GM21786 (cell line): ENCODE measurements around the gene LMAN1L.
A peak's percentile ranks its signal among the peaks of the same experiment; 100 is the strongest.

Experiments used
- ATAC-seq: cut with Tn5 transposase; IDR thresholded peaks from one replicate; pipeline ENCODE4 v1.9.1; 2021; ENCODE audit not compliant: unreplicated experiment

Gene LMAN1L

DNA sequence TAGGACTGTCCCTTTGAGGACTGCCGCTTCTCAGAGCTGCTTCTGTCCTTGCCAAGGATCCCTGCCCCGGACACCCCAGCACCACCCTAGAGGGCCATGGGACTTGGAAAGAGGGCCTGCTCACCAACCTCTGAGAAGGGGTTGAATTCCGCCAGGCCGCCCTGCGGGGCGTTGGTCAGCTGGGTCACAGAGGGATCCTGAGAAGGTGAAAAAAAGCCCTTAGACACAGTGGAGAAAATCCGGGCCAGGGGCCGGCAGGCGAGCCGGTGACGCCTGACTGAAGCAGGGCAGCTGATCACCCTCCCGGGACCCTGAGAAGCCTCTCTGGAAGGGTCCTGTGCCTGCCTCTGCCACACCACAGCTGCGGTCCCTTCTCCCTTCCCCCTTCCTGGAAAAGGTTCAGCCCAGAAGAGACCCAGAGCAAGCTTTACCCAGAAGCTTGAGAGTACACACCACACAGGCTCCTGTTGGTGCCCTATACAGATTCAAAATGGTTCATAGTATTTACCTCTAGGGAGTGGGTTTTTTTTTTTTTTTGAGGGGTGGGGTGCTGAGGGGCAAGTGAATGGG lies 41.9 kb downstream of the LMAN1L start:
- ATAC-seq = no peak

GRCh38 chr15:74855857-74856256 lies 43.2 kb downstream of the LMAN1L start:
- ATAC-seq = no peak

- ATAC-seq = no peak
Observed at GRCh38 chr15:74856537-74856936, 43.9 kb downstream of the LMAN1L start.

- ATAC-seq = peak; percentile 75
Observed at GRCh38 chr15:74857082-74857655, 44.5 kb downstream of the LMAN1L start.

GRCh38 chr15:74857671-74858368 lies 45.2 kb downstream of the LMAN1L start:
- ATAC-seq = peak; percentile 13

DNA sequence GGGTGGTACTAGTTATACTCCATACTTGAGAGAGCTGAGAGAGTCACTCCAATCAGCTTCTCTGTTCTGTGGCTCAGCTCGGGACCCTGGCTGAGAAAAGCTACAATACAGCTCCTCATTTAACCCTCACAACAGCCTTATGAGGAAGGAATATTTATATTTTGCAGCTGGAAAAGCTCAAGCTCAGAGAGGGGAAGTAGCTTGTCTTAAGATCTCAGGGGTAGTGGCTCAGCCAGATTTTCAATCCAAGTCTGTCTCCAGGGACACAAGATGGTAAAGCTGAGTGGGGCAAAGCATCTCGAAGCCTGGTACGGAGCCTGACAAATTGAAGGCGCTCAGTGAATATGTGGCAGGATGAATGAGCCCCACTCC lies 45.7 kb downstream of the LMAN1L start:
- no peak for ATAC-seq

GRCh38 chr15:74863239-74864056 lies 50.8 kb downstream of the LMAN1L start:
- no peak for ATAC-seq

GRCh38 chr15:74864296-74864695 lies 51.7 kb downstream of the LMAN1L start:
- ATAC-seq = no peak

- ATAC-seq = no peak
Observed at GRCh38 chr15:74865316-74865715, 52.7 kb downstream of the LMAN1L start.

DNA sequence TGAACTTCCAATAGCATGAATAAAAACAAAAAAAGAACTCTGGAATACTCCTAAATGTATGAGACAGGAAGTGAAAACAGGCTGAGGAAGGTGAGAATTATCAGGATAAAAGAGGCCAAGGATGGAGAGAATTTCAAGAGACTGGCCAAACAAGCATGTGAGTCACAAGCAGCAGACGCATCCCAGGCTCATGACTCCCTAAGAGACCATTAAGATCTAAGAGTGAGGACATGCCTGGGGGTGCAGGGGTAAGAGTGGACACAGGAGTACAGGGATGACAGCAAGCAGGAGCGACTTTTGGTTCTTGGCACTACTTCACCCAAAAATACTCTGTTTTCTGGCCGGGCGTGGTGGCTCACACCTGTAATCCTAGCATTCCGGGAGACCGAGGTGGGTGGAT lies 53.5 kb downstream of the LMAN1L start:
- no peak for ATAC-seq

DNA sequence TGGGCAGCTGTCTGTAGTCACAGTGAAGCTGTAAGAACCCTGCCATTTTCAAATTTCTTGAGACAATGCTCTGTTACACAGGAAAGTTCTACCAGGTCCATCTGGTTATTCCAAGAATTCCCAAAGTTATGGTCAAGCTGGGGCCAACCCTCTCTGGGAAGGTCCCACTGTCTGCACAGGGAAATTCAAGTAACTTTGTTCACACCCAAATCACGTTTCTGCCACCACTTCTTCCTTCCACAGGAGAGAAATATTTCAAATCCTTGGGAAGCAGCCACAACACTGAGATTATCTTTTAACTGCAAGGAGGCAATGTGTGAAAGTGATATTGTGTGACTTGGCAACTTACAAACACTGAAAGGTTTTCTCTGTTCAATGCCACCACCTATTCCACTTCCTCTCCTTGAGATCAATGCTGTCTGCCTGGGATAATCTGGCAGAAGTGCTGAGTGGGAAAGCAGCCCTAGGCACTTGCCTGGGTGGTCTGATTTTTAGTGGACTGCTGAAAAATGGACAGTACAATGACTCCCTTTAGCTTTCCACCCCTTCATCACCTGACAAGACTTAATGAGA lies 54.9 kb downstream of the LMAN1L start:
- no peak for ATAC-seq

- no peak for ATAC-seq
Observed at GRCh38 chr15:74868059-74868458, 55.4 kb downstream of the LMAN1L start.

DNA sequence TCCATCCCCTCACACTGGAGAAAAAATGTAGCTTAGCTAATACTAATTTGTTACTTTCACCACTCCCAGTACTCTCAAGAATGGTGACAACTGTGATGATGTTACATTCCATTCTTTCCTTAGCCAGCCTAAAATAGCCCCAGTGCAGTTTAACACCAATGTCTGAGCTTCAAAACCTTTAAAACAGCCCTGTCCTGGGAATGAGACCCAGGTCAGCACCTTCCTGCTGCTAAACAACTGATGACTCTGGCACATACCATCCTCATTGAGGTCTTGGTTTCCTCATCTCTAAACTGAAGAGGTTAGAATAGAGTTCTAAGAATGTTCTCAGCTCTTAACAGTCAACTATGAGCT lies 56.7 kb downstream of the LMAN1L start:
- no peak for ATAC-seq

DNA sequence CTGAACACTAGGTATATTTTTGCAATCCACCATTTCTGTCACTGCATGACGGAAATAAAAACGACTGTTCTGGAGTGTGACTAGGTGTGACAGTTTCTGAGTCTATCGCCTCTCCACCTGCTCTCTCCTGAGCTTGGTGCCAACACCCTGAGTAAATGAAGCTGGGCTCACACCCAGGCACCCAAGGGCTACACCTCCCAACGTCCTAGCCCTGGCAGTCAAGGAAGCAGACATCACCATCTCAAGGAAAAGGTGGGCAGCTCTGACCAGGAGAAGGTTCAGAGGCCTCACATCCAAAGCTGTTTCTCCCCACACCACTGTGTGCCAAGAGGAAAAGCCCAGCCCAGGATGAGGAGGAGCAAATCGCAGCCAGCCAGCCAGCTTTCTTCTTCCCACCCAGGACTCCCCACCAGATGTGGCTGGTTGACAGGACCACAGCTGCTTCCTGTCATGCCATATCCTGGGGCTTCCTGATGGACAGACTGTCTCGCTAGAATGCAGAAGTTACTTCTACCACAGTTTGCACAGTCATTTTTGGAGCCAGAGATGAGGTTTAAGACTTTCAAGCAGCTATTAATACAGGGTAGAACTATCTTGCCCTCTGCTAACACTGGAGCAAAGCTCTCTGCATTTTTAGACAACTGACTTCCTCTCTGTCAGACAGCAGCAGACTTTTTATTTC lies 57.2 kb downstream of the LMAN1L start:
- peak; percentile 64 for ATAC-seq

DNA sequence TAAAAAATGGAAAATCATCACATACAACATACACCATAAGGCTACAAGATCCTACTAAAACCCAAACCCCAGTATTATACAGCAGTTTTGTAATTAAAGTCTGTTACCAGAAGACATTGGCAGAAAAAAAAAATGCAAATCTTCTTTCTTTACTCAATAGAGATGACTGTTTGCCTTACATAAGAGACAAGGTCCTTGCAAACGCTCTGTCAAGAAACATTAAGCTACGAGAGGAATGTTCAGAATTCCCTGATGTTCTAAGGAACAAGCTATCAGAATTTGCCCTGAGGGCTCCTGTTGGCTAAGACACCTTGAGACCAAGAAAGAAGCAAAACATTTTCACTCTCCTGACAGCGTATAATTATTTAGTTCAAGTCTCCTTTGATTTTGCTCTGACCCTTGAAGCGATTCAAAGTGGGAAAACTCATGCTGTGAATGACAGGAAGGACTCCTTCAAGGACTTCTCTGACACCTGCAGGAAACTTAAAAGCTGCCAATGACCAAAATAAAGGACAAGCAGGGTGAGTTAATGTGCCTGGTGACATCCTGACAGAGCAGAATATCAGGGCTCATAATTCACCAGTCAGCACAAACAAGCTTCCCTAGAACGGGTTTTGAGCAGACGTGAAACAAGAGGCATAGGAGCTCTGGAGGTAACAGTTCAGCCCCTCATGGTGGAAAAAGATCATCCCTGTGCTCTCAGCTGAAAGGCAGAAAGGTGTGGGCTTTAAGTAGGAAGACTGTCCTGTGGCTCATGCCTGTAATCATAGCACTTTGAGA lies 58.0 kb downstream of the LMAN1L start:
- ATAC-seq = no peak

GRCh38 chr15:74872702-74873035 lies 60.0 kb downstream of the LMAN1L start:
- ATAC-seq = no peak

DNA sequence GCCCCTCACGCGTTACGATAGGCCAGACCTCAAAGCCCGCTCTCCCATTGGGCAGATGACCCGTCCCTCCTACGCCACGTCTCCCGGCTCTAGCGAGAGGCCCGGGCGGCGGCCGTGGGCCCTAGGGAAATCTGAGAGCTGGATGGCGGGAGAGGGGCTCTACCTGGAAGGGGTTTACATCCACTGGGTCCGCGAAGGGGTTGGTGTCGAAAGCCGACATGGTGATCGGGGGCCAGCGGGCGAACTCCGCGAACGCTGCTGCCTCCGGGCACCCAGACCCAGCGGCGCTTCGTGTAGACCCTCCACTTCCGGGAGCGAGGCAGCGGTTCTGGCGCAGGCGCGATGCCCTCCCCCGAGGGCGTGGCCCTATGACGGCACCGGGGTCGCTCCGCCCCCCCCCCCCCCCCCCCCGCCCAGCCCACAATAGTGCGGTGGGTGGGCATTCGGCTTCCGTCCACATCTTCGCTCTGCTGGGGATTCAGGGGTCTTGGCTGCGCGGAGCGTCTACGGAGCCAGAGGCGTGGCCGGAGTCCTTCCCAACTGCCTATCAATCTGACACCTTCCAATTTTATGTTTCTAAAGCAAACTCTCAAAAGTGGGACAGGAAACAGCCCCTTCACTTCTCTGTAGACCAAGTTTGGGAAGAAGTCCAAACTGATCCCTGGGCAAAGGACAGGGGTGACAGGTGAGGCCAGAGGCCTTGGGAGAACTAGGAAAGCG lies 60.6 kb downstream of the LMAN1L start, which contains the start of gene SCAMP2:
SCAMP2 (minus strand) TSS at position 330 of the 720 bp plus-strand sequence; CDS start at position 220, 110 bp downstream.
- peak; percentile 68 for ATAC-seq

DNA sequence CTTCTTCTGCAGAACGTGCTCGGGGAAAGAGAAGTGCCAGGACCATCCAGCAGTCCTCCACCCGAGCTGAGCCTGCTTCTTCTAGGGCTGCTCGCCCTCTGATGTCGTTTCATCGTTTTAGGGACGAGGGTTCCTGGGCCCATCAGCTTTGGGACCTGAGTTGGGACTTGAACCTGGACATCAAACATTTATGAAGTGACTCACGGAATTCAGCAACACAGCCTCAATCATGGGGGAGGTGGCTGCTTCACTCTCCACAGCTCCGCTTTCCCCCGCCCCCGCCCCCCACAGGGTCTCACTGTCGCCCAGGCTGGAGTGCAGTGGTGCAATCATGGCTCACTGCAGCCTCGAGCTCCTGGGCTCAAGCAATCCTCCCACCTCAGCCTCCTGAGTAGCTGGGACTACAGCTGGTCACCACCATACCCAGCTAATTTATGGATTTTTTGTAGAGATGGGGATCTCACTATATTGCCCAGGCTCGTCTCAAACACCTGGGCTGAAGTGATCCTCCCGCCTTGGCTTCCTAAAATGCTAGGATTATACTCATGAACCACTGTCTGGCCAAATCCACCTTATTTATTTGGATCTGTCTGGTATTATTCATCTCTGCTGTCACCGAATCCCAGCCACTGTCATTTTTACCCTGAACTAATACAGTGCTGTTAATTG lies 61.3 kb downstream of the LMAN1L start:
- ATAC-seq = no peak
